GM12878 (cell line): ENCODE data around the gene RPL10. TPM values are rescaled to one million over a fixed set of nuclear protein-coding genes. Genes with fewer than 3 reads are reported as not detected.

Experiments used
- ATAC-seq: fragments of 200-7000 bp; cut with Tn5 transposase; 3 replicates; pipeline ENCODE4 v1.9.1; 2020; ENCODE audit warnings: mild to moderate bottlenecking, moderate library complexity
- BruUV-seq: library from RNA; stranded (reverse); fragments of 400-500 nt; replicated peaks from 2 replicates; lab custom pipeline; 2021; lab: Mats Ljungman, UMichigan
- CTCF ChIA-PET: fragments of 300-600 bp; sonication (Branson Sonifier 250); formaldehyde crosslinking; extraction: SDS; loops from one replicate; lab custom pipeline; 2021; ENCODE audit warnings: inconsistent platforms; lab: Yijun Ruan, JAX
- POLR2A ChIA-PET: fragments of 350-600 bp; formaldehyde crosslinking; extraction: SDS; loops from one replicate; lab custom pipeline; 2021; ENCODE audit warnings: inconsistent platforms; lab: Charles Lee
- RAD21 ChIA-PET: fragments of 300-600 bp; sonication (Branson Sonifier 250); formaldehyde crosslinking; loops from one replicate; lab custom pipeline; 2023; ENCODE audit warnings: antibody characterized with exemption; ENCODE audit not compliant: unreplicated experiment; lab: Charles Lee
- SMC1A ChIA-PET: fragments of 300-600 bp; sonication (Branson Sonifier 250); formaldehyde crosslinking; loops from one replicate; lab custom pipeline; 2023; ENCODE audit not compliant: unreplicated experiment, uncharacterized antibody; lab: Charles Lee
- DNase-seq: peaks from one replicate; pipeline ENCODE4 v3.0.0-alpha.2; 2011; ENCODE audit warnings: low read depth, low spot score
- FAIRE-seq: peaks from 3 replicates; lab custom pipeline; 2011; peaks lifted over from hg19 to GRCh38; lab: Jason Lieb, UNC
- H2AFZ ChIP-seq: 2 replicates; pipeline ENCODE4 v1.6.0; 2011; ENCODE audit warnings: low read depth, low read length, control low read depth; ENCODE audit not compliant: control insufficient read depth
- H3K27ac ChIP-seq: 2 replicates; pipeline ENCODE4 v1.5.1; 2011; ENCODE audit warnings: control low read depth; ENCODE audit not compliant: control insufficient read depth, insufficient read depth
- H3K27me3 ChIP-seq, 2 experiments: replicated peaks in 1 of 2; 2 replicates each; pipeline versions ENCODE4 v1.6.0 to v1.6.1; 2011; ENCODE audit warnings: low read length in 1 of 2; ENCODE audit not compliant: control insufficient read depth in 2 of 2, insufficient read depth in 2 of 2
- H3K36me3 ChIP-seq, 2 experiments: 2 replicates each; pipeline ENCODE4 v1.5.1; 2011; ENCODE audit warnings: low read length in 1 of 2; ENCODE audit not compliant: control insufficient read depth in 2 of 2, insufficient read depth in 2 of 2
- H3K4me1 ChIP-seq: 2 replicates; pipeline ENCODE4 v1.6.1; 2011; ENCODE audit warnings: mild to moderate bottlenecking, low read length, moderate library complexity, mixed read lengths; ENCODE audit not compliant: control insufficient read depth, insufficient read depth
- H3K4me2 ChIP-seq: 2 replicates; pipeline ENCODE4 v1.6.0; 2011; ENCODE audit warnings: control low read depth; ENCODE audit not compliant: control insufficient read depth, insufficient read depth
- H3K4me3 ChIP-seq: fragments of 200-600 bp; sonication (generic); 2 replicates; pipeline ENCODE4 v1.5.1; 2016
- H3K79me2 ChIP-seq: 2 replicates; pipeline ENCODE4 v1.6.0; 2011; ENCODE audit warnings: low read length; ENCODE audit not compliant: control insufficient read depth, insufficient read depth
- H3K9ac ChIP-seq: 2 replicates; pipeline ENCODE4 v1.8.0; 2011; ENCODE audit warnings: low read length, control low read depth, mixed read lengths; ENCODE audit not compliant: control insufficient read depth, insufficient read depth
- H3K9me3 ChIP-seq: replicated peaks from 3 replicates; pipeline ENCODE4 v1.5.1; 2011; ENCODE audit warnings: mild to moderate bottlenecking, low read length; ENCODE audit not compliant: control insufficient read depth, insufficient read depth
- H4K20me1 ChIP-seq: 2 replicates; pipeline ENCODE4 v1.6.0; 2011; ENCODE audit not compliant: control insufficient read depth, insufficient read depth
- BHLHE40 ChIP-seq, 2 experiments: fragments of 450-650 bp in 1 of 2; IDR thresholded peaks; 2 replicates each; pipeline ENCODE4 v1.6.1; 2011 to 2017; ENCODE audit warnings: low read depth in 2 of 2, borderline replicate concordance in 1 of 2, improper control_type of control experiment in 1 of 2, low read length in 1 of 2, mild to moderate bottlenecking in 1 of 2
- CEBPB ChIP-seq, 2 experiments: fragments of 150-350 bp in 1 of 2; IDR thresholded peaks; 2 replicates each; pipeline ENCODE4 v1.6.1; 2012 to 2014; ENCODE audit warnings: low read depth in 2 of 2, low read length in 2 of 2, borderline replicate concordance in 1 of 2, inconsistent platforms in 1 of 2
- EED ChIP-seq: sonication (generic); IDR thresholded peaks from 2 replicates; pipeline ENCODE4 v1.6.1; 2016; ENCODE audit warnings: antibody characterized with exemption, low read depth
- GATAD2B ChIP-seq: fragments of 450-650 bp; conservative IDR thresholded peaks from 2 replicates; pipeline ENCODE4 v1.6.1; 2017; ENCODE audit warnings: low read depth, mild to moderate bottlenecking, moderate library complexity
- HDGF ChIP-seq: fragments of 450-650 bp; IDR thresholded peaks from 2 replicates; pipeline ENCODE4 v1.6.1; 2016; ENCODE audit warnings: antibody characterized with exemption
- IKZF1 ChIP-seq: fragments of 450-650 bp; conservative IDR thresholded peaks from 2 replicates; pipeline ENCODE4 v1.6.1; 2017; ENCODE audit warnings: antibody characterized with exemption, mild to moderate bottlenecking
- JUNB ChIP-seq: IDR thresholded peaks from 2 replicates; pipeline ENCODE4 v1.6.1; 2016; ENCODE audit warnings: antibody characterized with exemption, mild to moderate bottlenecking
- MTA3 ChIP-seq: IDR thresholded peaks from 2 replicates; pipeline ENCODE4 v1.6.1; 2012; ENCODE audit warnings: low read length, inconsistent platforms, borderline replicate concordance
- NRF1 ChIP-seq: conservative IDR thresholded peaks from 2 replicates; pipeline ENCODE4 v1.6.1; 2011; ENCODE audit warnings: mild to moderate bottlenecking, low read depth, low read length, improper control_type of control experiment
- RELA ChIP-seq: fragments of 450-650 bp; IDR thresholded peaks from 2 replicates; pipeline ENCODE4 v1.8.0; 2014; ENCODE audit warnings: borderline replicate concordance; ENCODE audit not compliant: partially characterized antibody
- RFX5 ChIP-seq: IDR thresholded peaks from 2 replicates; pipeline ENCODE4 v1.6.1; 2011; ENCODE audit warnings: low read depth, low read length, improper control_type of control experiment
- RUNX3 ChIP-seq: IDR thresholded peaks from 2 replicates; pipeline ENCODE4 v1.6.1; 2012; ENCODE audit warnings: low read length, inconsistent platforms
- SRF ChIP-seq, 2 experiments: IDR thresholded peaks; 2 replicates each; pipeline ENCODE4 v1.6.1; 2011; ENCODE audit warnings: low read depth in 2 of 2, low read length in 2 of 2, mild to moderate bottlenecking in 1 of 2, moderate library complexity in 1 of 2
- ZBTB33 ChIP-seq: fragments of 450-650 bp; IDR thresholded peaks from 2 replicates; pipeline ENCODE4 v1.6.1; 2017; ENCODE audit warnings: mild to moderate bottlenecking
- ZNF687 ChIP-seq: fragments of 450-650 bp; IDR thresholded peaks from 2 replicates; pipeline ENCODE4 v1.6.1; 2017; ENCODE audit warnings: mild to moderate bottlenecking, moderate library complexity
- WGBS: methylation state at CpG from one replicate; pipeline ENCODE4 v1.1.6; 2016; ENCODE audit warnings: low lambda C conversion rate; ENCODE audit not compliant: insufficient replicate concordance, insufficient coverage; ENCODE audit errors: missing lambda C conversion rate; 5-methylcytosine and 5-hydroxymethylcytosine counted together
- in situ Hi-C: fragments of 300-500 bp; cut with MboI; formaldehyde crosslinking; loops from 9 replicates; pipeline ENCODE4 v1.14.3; 2018; ENCODE audit warnings: mixed read lengths
- intact Hi-C: fragments of 100-400 bp; cut with micrococcal nuclease; formaldehyde crosslinking; loops from one replicate; pipeline ENCODE4 v1.14.2; 2022; ENCODE audit not compliant: unreplicated experiment
- polyA plus RNA-seq, 11 experiments: library from polyadenylated mRNA; depleted of rRNA in 4 of 11; unstranded in 6 of 11; stranded (reverse) in 5 of 11; fragments of >200 nt; fragmentation: Nextera tagmentation in 4 of 11; fragmentation: Illumina TruSeq in 1 of 11; extraction: Ambion mirVana in 4 of 11; extraction: Trizol in 1 of 11; gene quantifications; 1 replicate in 1 of 11; 2 replicates in 10 of 11; pipeline versions ENCODE4 v1.2.1 to v1.2.3, GENCODE V29; 2011 to 2016; ENCODE audit warnings: inconsistent platforms in 2 of 11, missing spikeins in 2 of 11, low read depth in 1 of 11
- total RNA-seq, 4 experiments: library from RNA; depleted of rRNA in 3 of 4; stranded (reverse); fragments of >200 nt in 3 of 4; fragmentation: Illumina TruSeq in 1 of 4; extraction: Trizol in 1 of 4; gene quantifications; 2 replicates each; pipeline versions ENCODE4 v1.2.1 to v1.2.3, GENCODE V29; 2013 to 2021

The RPL10 gene
- total and polyA plus RNA-seq, 10 of the 15 experiments (the other 5 are each of a cell fraction or from before 2014, with no cell fraction given), result 1,938 to 7,222 (median 4,494) TPM

GRCh38 chrX:154408659-154409221 is 10.6 kb downstream of the RPL10 start (continued):
- TF ChIP-seq ZNF687 (no peak), RELA (no peak)

GRCh38 chrX:154409222-154409871 is 11.2 kb downstream of the RPL10 start, which contains the start of gene DNASE1L1:
DNASE1L1 (minus strand) TSS chrX:154409254; CDS start chrX:154405568, 3,686 bp downstream.
- no peaks in the 10 kb centered on the region; the same call in 2 of the 3 replicates for H3K9me3 ChIP-seq
- 17% methylated on average over 24 of the region's 26 CpGs for WGBS
- in situ Hi-C loops (no loop called here), intact Hi-C loops (no loop called here)
- ChIA-PET RAD21 (no interaction called here), POLR2A (interaction anchor here (0.6 to 4.6 kb wide), 4 partner anchors 9 to 19 kb away, joined by 3 to 32 read pairs (median 12); partner anchors contain the start of genes ATP6AP1 and RPL10), SMC1A (no interaction called here), CTCF (interaction anchor here (2.5 kb wide), 1 partner anchor 10 kb away, joined by 12 read pairs; the partner anchor contains the start of gene RPL10)
- H3K4me3 ChIP-seq, result no peak within 1 kb of the TSS
- peak within 1 kb of the TSS; percentile 33; the same call in 1 of the 2 replicates for H3K4me2 ChIP-seq
- H3K27me3 ChIP-seq, result no peaks in the 10 kb centered on the region
- ATAC-seq (no peak), FAIRE-seq (no peak), DNase-seq (no peak)
- H2AFZ ChIP-seq, result no peak within 1 kb of the TSS
- H3K79me2 ChIP-seq, result peaks cover 7% of the 10 kb centered on the region
- no peaks in the 10 kb centered on the region for H4K20me1 ChIP-seq
- BruUV-seq, result no TSS peak
- no peak for TF ChIP-seq EED
- no peak for TF ChIP-seq ZBTB33
- no peak for TF ChIP-seq CEBPB (IDR thresholded peaks at IDR 0.05; ENCODE audit: borderline replicate concordance in 1 of 2, low read depth in 2 of 2, low read length in 2 of 2)
- no peak for TF ChIP-seq NRF1
- TF ChIP-seq HDGF, result no peak
- TF ChIP-seq JUNB, result no peak
- no peak for TF ChIP-seq BHLHE40 (IDR thresholded peaks at IDR 0.05; ENCODE audit: borderline replicate concordance in 1 of 2, low read depth in 2 of 2, low read length in 1 of 2)
- no peak for TF ChIP-seq RFX5
- TF ChIP-seq SRF (IDR thresholded peaks at IDR 0.05; ENCODE audit: low read depth in 2 of 2, low read length in 2 of 2), result no peak
- TF ChIP-seq GATAD2B, result no peak
- TF ChIP-seq IKZF1, result no peak
- no peak for TF ChIP-seq MTA3
- no peak for TF ChIP-seq RUNX3
- H3K4me1 ChIP-seq, result no peaks in the 10 kb centered on the region
- no peak within 1 kb of the TSS for H3K9ac ChIP-seq
- no peaks in the 10 kb centered on the region for H3K36me3 ChIP-seq
- H3K27ac ChIP-seq, result no peak within 1 kb of the TSS
